ENCODE results near the gene VWA3B. TPM values are rescaled to one million over a fixed set of nuclear protein-coding genes. Genes with fewer than 3 reads are reported as not detected.
"Not testable (repeated sequence)": the region's sequence is repeated elsewhere in the genome, so short reads cannot be mapped to it uniquely, and the experiment has no call there.

Gene VWA3B
- total RNA-seq, 2 donors from 2014 or later, result not detected

DNA sequence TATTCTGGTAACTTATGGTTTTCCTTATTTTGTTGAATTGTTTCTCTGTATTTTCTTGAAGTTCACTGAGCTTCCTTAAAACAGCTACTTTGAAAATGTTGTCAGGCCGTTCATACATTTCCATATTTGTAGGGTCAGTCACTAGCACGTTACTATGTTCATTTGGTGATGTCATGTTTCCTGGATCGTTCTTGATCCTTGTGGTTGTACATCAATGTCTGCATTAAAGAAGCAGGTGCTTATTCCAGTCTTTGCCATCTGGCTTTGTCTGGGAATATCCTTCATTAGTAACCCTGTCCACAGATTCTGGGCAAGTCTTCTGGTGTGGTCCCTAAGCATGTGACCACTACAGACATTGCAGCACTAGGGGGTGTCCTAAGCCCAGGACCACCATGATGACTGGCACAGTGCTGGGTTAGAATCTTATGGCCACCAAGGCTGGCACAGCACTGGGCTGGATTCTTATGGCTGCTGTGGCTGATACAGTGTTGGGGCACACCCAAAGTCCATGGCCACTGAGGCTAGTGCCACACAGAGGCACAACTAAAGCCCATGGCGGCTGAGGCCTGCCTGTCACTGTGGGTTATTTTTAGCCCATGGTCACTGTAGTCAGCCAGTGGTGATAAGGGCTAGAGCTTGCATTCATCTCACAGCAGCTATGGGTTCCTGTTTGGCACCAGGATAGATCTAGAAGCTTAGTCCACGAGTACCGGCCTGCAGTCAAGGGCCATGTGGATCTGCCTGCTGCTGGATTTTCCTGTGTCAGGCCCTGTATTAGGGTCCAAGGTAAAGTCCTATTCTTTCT is 13.2 kb downstream of the VWA3B start:
- DNase-seq (no peak), ATAC-seq (no peak)
- peaks cover 2% of the 10 kb centered on the region for H3K9me3 ChIP-seq (ENCODE audit: control insufficient read depth, low read length, poor library complexity, severe bottlenecking)
- H3K27ac Mint-ChIP-seq, result no peak overlapping the region
- no peaks in the 10 kb centered on the region for H3K4me1 Mint-ChIP-seq
- H3K36me3 Mint-ChIP-seq (ENCODE audit: low read depth), result peaks cover 2% of the 10 kb centered on the region
- no peak overlapping the region for H3K4me3 Mint-ChIP-seq
- no peaks in the 10 kb centered on the region for H3K27me3 Mint-ChIP-seq

DNA sequence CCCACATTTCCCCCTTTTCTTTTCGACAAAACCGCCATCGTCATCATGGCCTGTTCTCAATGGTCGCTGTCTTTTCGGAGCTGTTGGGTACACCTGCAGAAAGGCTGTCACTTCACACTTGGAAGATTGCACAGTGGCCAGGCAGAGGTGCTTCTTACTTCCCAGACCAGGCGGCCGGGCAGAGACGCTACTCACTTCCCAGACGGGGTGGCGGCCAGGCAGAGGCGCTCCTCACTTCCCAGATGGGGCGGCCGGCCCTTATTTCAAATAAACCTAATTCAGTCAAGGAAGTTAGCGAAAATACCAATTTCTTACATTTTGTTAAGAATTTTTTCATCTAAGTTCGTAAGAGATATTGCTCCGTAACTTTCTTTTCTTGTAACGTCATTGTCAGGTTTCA is 15.3 kb downstream of the VWA3B start:
- H3K36me3 Mint-ChIP-seq (ENCODE audit: low read depth); ATAC-seq; H3K27me3 Mint-ChIP-seq; DNase-seq; H3K4me1 Mint-ChIP-seq; H3K27ac Mint-ChIP-seq; H3K4me3 Mint-ChIP-seq; H3K9me3 ChIP-seq (ENCODE audit: control insufficient read depth, low read length, poor library complexity, severe bottlenecking): not testable (repeated sequence)

DNA sequence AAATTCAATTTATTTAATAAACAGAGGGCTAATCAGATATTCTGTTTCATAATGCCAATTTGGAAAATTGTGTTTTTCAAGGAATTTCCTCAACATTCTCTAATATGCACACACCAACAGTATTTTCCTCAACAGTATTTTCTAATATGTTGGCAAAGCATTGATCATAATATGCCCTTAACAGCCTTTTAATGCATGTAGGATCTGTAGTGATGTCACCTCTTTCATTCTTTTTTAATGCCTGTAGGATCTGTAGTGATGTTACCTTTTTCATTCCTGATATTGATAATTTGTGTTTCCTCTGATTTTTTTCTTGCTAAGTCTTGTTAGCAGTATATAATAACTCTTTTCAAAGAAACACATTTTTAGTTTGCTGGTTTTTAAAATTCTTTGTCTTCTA is 15.9 kb downstream of the VWA3B start:
- ATAC-seq (no peak), DNase-seq (no peak)
- Mint-ChIP-seq H3K36me3 (ENCODE audit: low read depth) (peaks cover 2% of the 10 kb centered on the region), H3K4me1 (no peaks in the 10 kb centered on the region), H3K27ac (no peak overlapping the region), H3K27me3 (no peaks in the 10 kb centered on the region), H3K4me3 (no peak overlapping the region)
- H3K9me3 ChIP-seq (ENCODE audit: control insufficient read depth, low read length, poor library complexity, severe bottlenecking), result peaks cover 2% of the 10 kb centered on the region

DNA sequence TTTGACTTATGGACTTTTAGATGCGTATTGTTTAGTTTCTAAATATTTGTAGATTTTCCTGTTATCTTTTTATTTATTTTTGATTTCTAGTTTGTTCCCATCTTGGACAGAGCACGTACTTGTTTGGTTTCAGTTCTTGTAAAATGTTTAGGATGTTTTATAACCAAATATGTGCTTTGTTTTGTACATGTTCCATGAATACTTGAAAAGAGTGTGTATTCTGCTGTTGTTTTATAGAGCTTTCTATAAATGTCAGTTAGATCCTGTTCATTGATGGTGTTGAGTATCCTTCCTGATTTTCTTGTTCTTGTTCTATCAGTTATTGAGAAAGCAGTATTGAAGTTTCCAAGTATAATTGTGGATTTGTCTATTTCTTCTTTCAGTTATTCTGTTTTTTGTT is 21.1 kb downstream of the VWA3B start:
- no peak for ATAC-seq
- DNase-seq, result no peak
- no peaks in the 10 kb centered on the region for H3K4me1 Mint-ChIP-seq
- no peak overlapping the region for H3K27ac Mint-ChIP-seq
- peaks cover 9% of the 10 kb centered on the region for H3K27me3 Mint-ChIP-seq
- H3K4me3 Mint-ChIP-seq, result no peak overlapping the region
- peaks cover 3% of the 10 kb centered on the region for H3K9me3 ChIP-seq (ENCODE audit: control insufficient read depth, low read length, poor library complexity, severe bottlenecking)
- H3K36me3 Mint-ChIP-seq (ENCODE audit: low read depth), result peaks cover 2% of the 10 kb centered on the region

DNA sequence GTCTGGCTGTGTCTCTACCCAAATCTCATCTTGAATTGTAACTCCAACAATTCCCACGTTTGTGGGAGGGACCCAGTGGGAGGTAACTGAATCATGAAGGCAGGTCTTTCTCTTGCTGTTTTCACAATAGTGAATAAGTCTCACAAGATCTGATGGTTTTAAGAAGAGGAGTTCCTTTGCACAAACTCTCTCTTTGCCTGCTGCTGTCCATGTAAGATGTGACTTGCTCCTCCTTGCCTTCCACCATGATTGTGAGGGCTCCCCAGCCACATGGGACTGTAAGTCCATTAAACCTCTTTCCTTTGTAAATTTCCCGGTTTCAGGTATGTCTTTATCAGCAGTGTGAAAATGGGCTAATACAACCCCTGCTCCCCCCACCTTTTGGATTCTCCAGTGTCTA is 23.8 kb downstream of the VWA3B start:
- H3K9me3 ChIP-seq (ENCODE audit: control insufficient read depth, low read length, poor library complexity, severe bottlenecking), result peaks cover 6% of the 10 kb centered on the region
- ATAC-seq (no peak), DNase-seq (no peak)
- no peak overlapping the region for H3K27ac Mint-ChIP-seq
- no peaks in the 10 kb centered on the region for H3K4me1 Mint-ChIP-seq
- peaks cover 25% of the 10 kb centered on the region for H3K27me3 Mint-ChIP-seq
- H3K36me3 Mint-ChIP-seq (ENCODE audit: low read depth), result peaks cover 6% of the 10 kb centered on the region
- H3K4me3 Mint-ChIP-seq, result no peak overlapping the region

DNA sequence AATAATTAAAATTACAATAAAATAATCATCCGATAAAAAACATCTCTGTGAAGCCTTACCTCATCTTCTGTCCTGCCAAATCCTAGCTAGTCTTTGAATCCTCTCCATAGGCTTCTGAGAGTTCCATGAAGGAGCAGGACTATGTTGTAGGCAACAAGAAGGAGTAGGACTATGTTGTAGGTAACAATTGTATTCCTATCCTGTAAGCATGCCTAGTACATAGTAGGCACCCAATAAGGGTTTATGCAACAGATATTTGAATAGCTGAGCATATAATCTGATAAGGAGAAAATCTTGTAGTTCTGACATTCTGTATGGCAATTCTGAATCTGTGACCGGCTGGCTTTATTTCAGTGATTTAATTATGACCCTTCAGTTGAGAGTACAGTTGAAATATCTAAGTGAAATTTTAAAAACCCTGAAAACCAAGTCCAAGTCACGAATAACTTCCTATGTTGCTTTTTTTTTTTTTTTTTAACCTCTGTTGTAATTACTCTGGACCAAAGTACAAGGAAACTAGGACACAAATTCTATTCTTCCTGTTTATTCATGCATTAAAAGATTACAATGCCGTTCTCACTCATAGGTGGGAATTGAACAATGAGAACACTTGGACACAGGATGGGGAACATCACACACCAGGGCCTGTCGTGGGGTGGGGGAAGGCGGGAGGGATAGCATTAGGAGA is 27.8 kb downstream of the VWA3B start:
- H3K27me3 Mint-ChIP-seq, result peaks cover 54% of the 10 kb centered on the region
- peaks cover 4% of the 10 kb centered on the region for H3K36me3 Mint-ChIP-seq (ENCODE audit: low read depth)
- H3K4me3 Mint-ChIP-seq, result no peak overlapping the region
- H3K27ac Mint-ChIP-seq, result no peak overlapping the region
- H3K9me3 ChIP-seq (ENCODE audit: control insufficient read depth, low read length, poor library complexity, severe bottlenecking), result peaks cover 3% of the 10 kb centered on the region
- H3K4me1 Mint-ChIP-seq, result no peaks in the 10 kb centered on the region
- DNase-seq (no peak), ATAC-seq (no peak)

DNA sequence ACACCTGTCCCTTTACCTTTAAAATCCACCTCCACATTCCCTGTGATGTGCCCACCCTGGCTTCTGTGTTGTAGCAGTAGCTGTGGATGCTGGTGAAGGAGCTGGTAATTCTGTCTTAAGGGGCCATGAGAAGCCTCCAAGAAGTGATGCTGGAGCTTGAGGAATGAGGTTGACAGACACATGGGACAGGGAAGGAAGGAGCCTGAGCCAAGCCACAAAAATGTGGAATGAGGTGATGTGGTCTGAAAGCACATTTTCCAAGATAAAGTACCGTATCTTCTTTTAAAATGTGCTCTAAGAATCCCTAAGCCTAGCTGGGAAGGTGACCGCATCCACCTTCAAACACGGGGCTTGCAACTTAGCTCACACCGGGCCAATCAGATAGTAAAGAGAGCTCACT is 31.2 kb downstream of the VWA3B start:
- peaks cover 66% of the 10 kb centered on the region for H3K27me3 Mint-ChIP-seq

DNA sequence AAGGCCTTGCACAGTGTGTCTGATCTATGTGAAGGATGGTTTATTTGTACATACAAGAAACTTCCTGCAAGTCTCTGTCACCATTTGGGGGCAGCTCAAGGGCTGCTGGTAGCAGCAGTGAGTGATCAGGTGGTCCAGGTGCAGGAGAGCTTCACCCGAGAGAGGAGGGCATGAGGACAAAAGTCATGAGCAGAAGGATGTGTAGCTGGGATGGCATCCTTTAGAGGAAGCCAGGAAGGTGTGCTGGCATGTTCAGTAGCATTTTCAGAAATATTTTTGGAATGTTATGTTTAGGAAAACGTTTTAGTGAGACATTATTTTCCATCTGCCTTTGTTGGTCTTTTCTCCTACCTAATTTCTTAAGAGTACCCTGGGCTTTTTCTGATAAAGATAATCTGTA is 31.9 kb downstream of the VWA3B start:
- DNase-seq, result no peak
- H3K27ac Mint-ChIP-seq, result no peak overlapping the region
- peaks cover 2% of the 10 kb centered on the region for H3K36me3 Mint-ChIP-seq (ENCODE audit: low read depth)
- no peaks in the 10 kb centered on the region for H3K9me3 ChIP-seq (ENCODE audit: control insufficient read depth, low read length, poor library complexity, severe bottlenecking)
- ATAC-seq, result no peak
- H3K27me3 Mint-ChIP-seq, result peaks cover 70% of the 10 kb centered on the region
- H3K4me1 Mint-ChIP-seq, result peaks cover 6% of the 10 kb centered on the region
- H3K4me3 Mint-ChIP-seq, result no peak overlapping the region

More for the DNA sequence above, 31.2 kb downstream of the VWA3B start:
- peaks cover 4% of the 10 kb centered on the region for H3K36me3 Mint-ChIP-seq (ENCODE audit: low read depth)
- peaks cover 2% of the 10 kb centered on the region for H3K9me3 ChIP-seq (ENCODE audit: control insufficient read depth, low read length, poor library complexity, severe bottlenecking)
- ATAC-seq, result no peak
- no peak for DNase-seq
- no peak overlapping the region for H3K4me3 Mint-ChIP-seq
- peaks cover under 1% of the 10 kb centered on the region for H3K4me1 Mint-ChIP-seq
- no peak overlapping the region for H3K27ac Mint-ChIP-seq

DNA sequence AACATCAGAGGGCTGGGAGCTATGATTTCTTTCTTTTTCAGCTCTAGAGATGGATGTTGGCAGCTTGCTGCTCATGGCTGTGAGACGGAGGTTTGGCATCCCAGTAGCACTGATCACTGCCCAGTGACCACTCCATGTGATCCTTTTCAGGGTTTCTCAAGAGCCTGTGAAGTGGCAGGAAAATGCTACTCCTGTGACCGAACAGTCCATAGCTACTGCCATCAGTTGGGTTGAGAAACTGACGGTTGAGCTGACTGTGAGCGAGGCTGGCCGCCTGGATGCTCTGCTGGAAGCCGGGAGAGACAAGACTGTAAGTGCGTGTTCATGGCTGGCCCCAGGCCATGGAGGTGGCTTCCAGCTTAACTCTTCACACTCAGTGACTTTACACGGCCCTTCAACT is 34.2 kb downstream of the VWA3B start:
- DNase-seq (no peak), ATAC-seq (no peak)
- Mint-ChIP-seq H3K4me1 (peaks cover 13% of the 10 kb centered on the region), H3K27me3 (peaks cover 74% of the 10 kb centered on the region), H3K27ac (no peak overlapping the region), H3K4me3 (no peak overlapping the region), H3K36me3 (ENCODE audit: low read depth) (no peaks in the 10 kb centered on the region)
- no peaks in the 10 kb centered on the region for H3K9me3 ChIP-seq (ENCODE audit: control insufficient read depth, low read length, poor library complexity, severe bottlenecking)

DNA sequence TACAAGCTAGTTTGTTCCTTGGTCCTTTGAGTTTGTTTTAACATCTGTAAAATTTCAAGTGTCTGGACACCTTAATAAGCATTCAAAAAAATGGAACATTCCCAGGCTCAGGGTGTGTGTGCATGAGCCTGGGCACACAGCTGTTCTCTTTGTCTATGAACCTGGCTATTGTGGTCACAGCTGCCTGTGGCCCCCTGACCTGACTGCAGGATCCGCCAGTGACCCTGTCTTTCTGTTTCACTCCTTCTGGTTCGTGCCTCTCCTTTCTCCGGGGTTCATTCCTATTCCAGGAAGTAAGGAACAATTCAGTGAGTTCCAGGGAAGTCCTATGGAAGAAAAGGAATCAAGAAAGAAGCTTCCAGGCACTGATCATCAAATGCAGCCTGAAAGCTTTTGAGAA is 35.6 kb downstream of the VWA3B start:
- H3K9me3 ChIP-seq (ENCODE audit: control insufficient read depth, low read length, poor library complexity, severe bottlenecking), result no peaks in the 10 kb centered on the region
- DNase-seq (no peak), ATAC-seq (no peak)
- Mint-ChIP-seq H3K27ac (no peak overlapping the region), H3K4me1 (peaks cover 13% of the 10 kb centered on the region), H3K27me3 (peaks cover 64% of the 10 kb centered on the region), H3K4me3 (no peak overlapping the region), H3K36me3 (ENCODE audit: low read depth) (no peaks in the 10 kb centered on the region)

DNA sequence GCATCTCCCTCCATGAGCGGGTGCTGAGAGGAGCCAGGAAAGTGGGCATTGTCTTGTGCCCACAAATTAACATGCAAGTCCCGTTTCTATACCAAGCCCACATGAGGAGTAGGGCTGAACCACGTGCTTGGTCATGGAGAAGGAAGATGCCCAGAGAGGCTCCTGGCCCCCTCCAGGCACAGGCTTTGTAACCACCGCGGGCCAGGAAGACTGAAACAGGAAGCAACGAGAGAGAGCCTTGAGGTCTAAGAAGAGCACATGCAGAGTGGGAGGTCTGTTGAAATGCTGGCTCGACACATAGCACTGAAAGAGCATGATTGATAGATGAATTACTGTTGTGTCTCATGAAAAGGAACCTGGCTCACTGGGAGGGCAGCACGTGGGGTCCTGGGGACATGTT is 36.3 kb downstream of the VWA3B start:
- Mint-ChIP-seq H3K4me1 (peaks cover 13% of the 10 kb centered on the region), H3K36me3 (ENCODE audit: low read depth) (no peaks in the 10 kb centered on the region), H3K27me3 (peaks cover 66% of the 10 kb centered on the region), H3K27ac (no peak overlapping the region), H3K4me3 (no peak overlapping the region)
- no peak for ATAC-seq
- H3K9me3 ChIP-seq (ENCODE audit: control insufficient read depth, low read length, poor library complexity, severe bottlenecking), result no peaks in the 10 kb centered on the region
- no peak for DNase-seq

DNA sequence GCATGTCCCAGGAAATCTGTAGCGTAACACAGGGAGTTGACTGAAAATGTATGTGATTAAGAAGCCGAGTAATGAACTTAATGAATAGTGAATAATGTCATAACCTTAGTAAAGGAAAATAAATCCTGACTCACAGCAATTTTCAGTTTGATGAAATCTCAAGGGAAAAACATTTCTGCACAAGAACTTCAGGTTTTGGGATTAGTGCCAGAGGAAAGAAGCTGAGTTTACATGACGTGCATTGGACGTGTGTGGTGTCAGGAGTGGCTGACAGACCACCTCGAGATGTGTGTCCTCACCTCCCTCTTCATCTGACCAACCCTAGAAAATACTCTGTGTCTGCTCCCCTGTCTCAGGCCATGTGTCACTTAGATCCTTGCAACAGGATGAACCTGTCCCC is 39.1 kb downstream of the VWA3B start:
- Mint-ChIP-seq H3K4me1 (peaks cover 13% of the 10 kb centered on the region), H3K36me3 (ENCODE audit: low read depth) (peaks cover 5% of the 10 kb centered on the region), H3K4me3 (no peak overlapping the region), H3K27ac (no peak overlapping the region), H3K27me3 (peaks cover 68% of the 10 kb centered on the region)
- H3K9me3 ChIP-seq (ENCODE audit: control insufficient read depth, low read length, poor library complexity, severe bottlenecking), result no peaks in the 10 kb centered on the region
- ATAC-seq (no peak), DNase-seq (no peak)

DNA sequence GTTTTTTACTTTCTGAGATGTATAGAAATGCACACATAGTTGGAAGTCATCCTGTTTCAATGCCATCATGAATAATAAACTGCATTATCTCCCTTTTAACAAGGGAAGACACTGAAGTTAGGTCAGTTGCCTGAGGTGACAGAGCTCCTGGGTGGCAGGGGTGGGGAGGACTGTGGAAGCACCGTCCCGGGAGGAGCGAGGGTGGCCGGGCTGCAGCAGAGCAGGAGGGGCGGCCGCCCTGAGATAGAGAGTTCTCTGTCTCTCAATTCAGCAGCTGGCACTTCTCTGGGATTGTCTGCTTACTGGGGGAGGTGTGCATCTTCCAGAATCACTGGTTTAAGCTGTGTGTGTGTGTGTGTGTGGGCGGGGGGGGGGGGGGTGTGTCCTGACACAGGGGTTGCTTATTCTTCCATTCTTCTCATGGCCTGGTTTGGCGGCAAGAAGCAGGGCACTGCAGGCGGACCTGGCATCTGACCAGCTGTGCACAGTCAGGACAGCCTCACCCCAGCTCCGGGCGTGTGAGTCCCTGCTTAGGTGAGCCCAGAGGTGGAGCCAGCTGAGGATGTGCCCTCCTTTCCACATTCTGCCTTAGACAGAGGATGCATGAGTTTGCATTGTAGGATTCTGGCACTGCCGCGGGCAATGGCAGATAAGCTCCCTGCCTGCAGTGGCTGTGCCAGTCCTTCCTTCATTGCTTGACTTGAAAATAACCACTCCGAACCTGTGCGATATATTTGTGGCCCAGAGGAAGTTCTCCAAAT is 40.4 kb downstream of the VWA3B start:
- H3K9me3 ChIP-seq (ENCODE audit: control insufficient read depth, low read length, poor library complexity, severe bottlenecking), result no peaks in the 10 kb centered on the region
- no peak overlapping the region for H3K4me3 Mint-ChIP-seq
- peaks cover 66% of the 10 kb centered on the region for H3K27me3 Mint-ChIP-seq
- H3K4me1 Mint-ChIP-seq, result peaks cover 13% of the 10 kb centered on the region
- DNase-seq (no peak), ATAC-seq (no peak)
- H3K36me3 Mint-ChIP-seq (ENCODE audit: low read depth), result peaks cover 5% of the 10 kb centered on the region
- H3K27ac Mint-ChIP-seq, result no peak overlapping the region
